HepG2 (cell line): ENCODE measurements around the gene IPO9. TPM values are rescaled to one million over a fixed set of nuclear protein-coding genes. Genes with fewer than 3 reads are reported as not detected.

Experiments
- ATAC-seq: fragments of 200-7000 bp; cut with Tn5 transposase; 3 replicates; pipeline ENCODE4 v1.9.1; 2020; ENCODE audit warnings: mild to moderate bottlenecking, moderate library complexity
- BruUV-seq: library from RNA; stranded (reverse); fragments of 400-500 nt; replicated peaks from 2 replicates; lab custom pipeline; 2021; lab: Mats Ljungman, UMichigan
- CTCF ChIA-PET: fragments of 300-600 bp; formaldehyde crosslinking; extraction: SDS; loops from one replicate; lab custom pipeline; 2021; ENCODE audit warnings: low total read pairs, inconsistent platforms, low intra/inter-chr PET ratio; lab: Yijun Ruan, JAX
- POLR2A ChIA-PET: fragments of 350-600 bp; sonication (Branson Sonifier 250); formaldehyde crosslinking; loops from one replicate; lab custom pipeline; 2020; ENCODE audit warnings: antibody characterized with exemption, inconsistent platforms; lab: Yijun Ruan, JAX
- DNase-seq: peaks from one replicate; pipeline ENCODE4 v3.0.0-alpha.2; 2015; ENCODE audit warnings: low spot score
- FAIRE-seq: peaks from 3 replicates; lab custom pipeline; 2011; peaks lifted over from hg19 to GRCh38; lab: Jason Lieb, UNC
- H2AFZ ChIP-seq: one replicate; pipeline ENCODE4 v1.6.1; 2011; ENCODE audit warnings: low read length, inconsistent platforms
- H3K27ac ChIP-seq: fragments of 300-600 bp; 3 replicates; pipeline ENCODE4 v1.8.0; 2011; ENCODE audit warnings: mixed run types, mild to moderate bottlenecking, mixed read lengths, low read length, inconsistent platforms; ENCODE audit not compliant: insufficient read depth; ENCODE audit errors: extremely low read length
- H3K27me3 ChIP-seq, 2 experiments: fragments of 200-600 bp in 1 of 2; 2 replicates in 1 of 2; 3 replicates in 1 of 2; pipeline versions ENCODE4 v1.6.0 to v1.8.0; 2011; ENCODE audit warnings: low read length in 2 of 2, mild to moderate bottlenecking in 2 of 2, moderate library complexity in 2 of 2, inconsistent platforms in 1 of 2; ENCODE audit not compliant: insufficient read depth in 2 of 2, control insufficient read depth in 1 of 2
- H3K36me3 ChIP-seq, 2 experiments: fragments of 200-600 bp in 1 of 2; replicated peaks in 1 of 2; 2 replicates in 1 of 2; 3 replicates in 1 of 2; pipeline versions ENCODE4 v1.5.1 to v1.8.0; 2011; ENCODE audit warnings: low read length in 2 of 2, inconsistent platforms in 1 of 2; ENCODE audit not compliant: insufficient read depth in 2 of 2, control insufficient read depth in 1 of 2
- H3K4me1 ChIP-seq: 2 replicates; pipeline ENCODE4 v1.5.1; 2012; ENCODE audit warnings: low read length, inconsistent platforms; ENCODE audit not compliant: insufficient read depth
- H3K4me2 ChIP-seq: 2 replicates; pipeline ENCODE4 v1.6.0; 2011; ENCODE audit warnings: low read depth, low read length, inconsistent platforms
- H3K4me3 ChIP-seq, 3 experiments: fragments of 200-600 bp in 1 of 3; sonication (generic), shearing (Covaris generic) in 1 of 3; replicated peaks in 1 of 3; 2 replicates each; pipeline ENCODE4 v1.5.1; 2011 to 2016; ENCODE audit warnings: low read length in 3 of 3, inconsistent platforms in 2 of 3, low read depth in 2 of 3, mild to moderate bottlenecking in 2 of 3, control low read depth in 1 of 3, mixed read lengths in 1 of 3; ENCODE audit not compliant: insufficient read depth in 1 of 3
- H3K79me2 ChIP-seq: one replicate; pipeline ENCODE4 v1.6.1; 2011; ENCODE audit warnings: low read length, inconsistent platforms; ENCODE audit not compliant: insufficient read depth
- H3K9ac ChIP-seq: 2 replicates; pipeline ENCODE4 v1.6.0; 2011; ENCODE audit warnings: mild to moderate bottlenecking, low read depth, low read length, inconsistent platforms; ENCODE audit not compliant: insufficient read depth
- H3K9me3 ChIP-seq: 2 replicates; pipeline ENCODE4 v1.5.1; 2012; ENCODE audit warnings: mild to moderate bottlenecking, low read length
- H4K20me1 ChIP-seq: 2 replicates; pipeline ENCODE4 v1.6.0; 2011; ENCODE audit warnings: inconsistent platforms, mild to moderate bottlenecking, low read length, moderate library complexity; ENCODE audit not compliant: insufficient read depth
- EZH2 ChIP-seq: conservative IDR thresholded peaks from 2 replicates; pipeline ENCODE4 v1.6.1; 2012; ENCODE audit warnings: mild to moderate bottlenecking, low read depth, low read length, moderate library complexity
- GABPB1 ChIP-seq: IDR thresholded peaks from 2 replicates; pipeline ENCODE4 v1.6.1; 2016; ENCODE audit warnings: mild to moderate bottlenecking, missing genetic modification reagents, moderate library complexity, missing compliant biosample characterization
- HIC2 ChIP-seq: sonication (generic); formaldehyde crosslinking; IDR thresholded peaks from 2 replicates; pipeline ENCODE4 v1.9.0; 2022; ENCODE audit warnings: low read depth, missing genetic modification reagents
- HNRNPK ChIP-seq: fragments of 200-400 bp; formaldehyde crosslinking; IDR thresholded peaks from 2 replicates; pipeline ENCODE4 v1.6.1; 2018; ENCODE audit warnings: low read length, low read depth, moderate library complexity, mild to moderate bottlenecking; ENCODE audit not compliant: poor library complexity, severe bottlenecking
- HNRNPL ChIP-seq: fragments of 200-400 bp; formaldehyde crosslinking; IDR thresholded peaks from 2 replicates; pipeline ENCODE4 v1.6.1; 2017; ENCODE audit warnings: mild to moderate bottlenecking, low read depth, low read length
- HNRNPLL ChIP-seq: fragments of 200-400 bp; formaldehyde crosslinking; IDR thresholded peaks from 2 replicates; pipeline ENCODE4 v1.6.1; 2017; ENCODE audit warnings: mild to moderate bottlenecking, low read depth, low read length; ENCODE audit not compliant: poor library complexity, severe bottlenecking
- MAX ChIP-seq: IDR thresholded peaks from 2 replicates; pipeline ENCODE4 v1.6.1; 2012; ENCODE audit warnings: inconsistent platforms
- MTF1 ChIP-seq: sonication (generic); formaldehyde crosslinking; IDR thresholded peaks from 2 replicates; pipeline ENCODE4 v1.5.0; 2020; ENCODE audit warnings: missing genetic modification reagents
- PATZ1 ChIP-seq: sonication (generic); formaldehyde crosslinking; IDR thresholded peaks from 2 replicates; pipeline ENCODE4 v1.4.0; 2020; ENCODE audit warnings: missing genetic modification reagents
- RBFOX2 ChIP-seq: fragments of 200-400 bp; formaldehyde crosslinking; IDR thresholded peaks from 2 replicates; pipeline ENCODE4 v1.6.1; 2017; ENCODE audit warnings: low read depth, mild to moderate bottlenecking, low read length
- RBM39 ChIP-seq: fragments of 200-400 bp; formaldehyde crosslinking; IDR thresholded peaks from one replicate; pipeline ENCODE4 v1.6.1; 2018; ENCODE audit warnings: antibody characterized with exemption, mild to moderate bottlenecking, low read depth, low read length; ENCODE audit not compliant: poor library complexity, severe bottlenecking
- RFX1 ChIP-seq: fragments of 450-650 bp; IDR thresholded peaks from 2 replicates; pipeline ENCODE4 v1.6.1; 2017
- SAFB2 ChIP-seq: sonication (generic); formaldehyde crosslinking; IDR thresholded peaks from 2 replicates; pipeline ENCODE4 v1.5.1; 2020; ENCODE audit warnings: missing genetic modification reagents, low read depth, mild to moderate bottlenecking, borderline replicate concordance
- SAP130 ChIP-seq: IDR thresholded peaks from 2 replicates; pipeline ENCODE4 v1.6.1; 2016; ENCODE audit warnings: low read depth
- ZNF772 ChIP-seq: sonication (generic); formaldehyde crosslinking; IDR thresholded peaks from 2 replicates; pipeline ENCODE4 v1.5.0; 2020; ENCODE audit warnings: mild to moderate bottlenecking, missing genetic modification reagents
- ZNF883 ChIP-seq: sonication (generic); formaldehyde crosslinking; IDR thresholded peaks from 2 replicates; pipeline ENCODE4 v1.5.1; 2020; ENCODE audit warnings: mild to moderate bottlenecking, missing genetic modification reagents; ENCODE audit errors: not compliant biosample characterization
- WGBS: methylation state at CpG from one replicate; pipeline ENCODE4 v1.1.6; 2017; ENCODE audit warnings: low lambda C conversion rate; 5-methylcytosine and 5-hydroxymethylcytosine counted together
- in situ Hi-C: cut with HindIII; loops from 2 replicates; pipeline ENCODE4 v1.10.0; 2017; ENCODE audit warnings: low pct_unique_long_range_greater_than_20kb; ENCODE audit not compliant: extremely low pct_ligation_motif_present
- intact Hi-C: fragments of 100-400 bp; cut with micrococcal nuclease; formaldehyde crosslinking; loops from one replicate; pipeline ENCODE4 v1.10.0; 2022; ENCODE audit not compliant: unreplicated experiment
- polyA plus RNA-seq, 8 experiments: library from polyadenylated mRNA; depleted of rRNA in 3 of 8; stranded (reverse) in 7 of 8; unstranded in 1 of 8; fragments of >200 nt; fragmentation: Illumina TruSeq in 4 of 8; extraction: Trizol in 4 of 8; gene quantifications; 2 replicates each; pipeline versions ENCODE4 v1.2.1 to v1.2.3, GENCODE V29; 2011 to 2016; ENCODE audit warnings: low read depth in 4 of 8, missing spikeins in 1 of 8, mixed read lengths in 1 of 8; ENCODE audit not compliant: insufficient read depth in 1 of 8
- total RNA-seq, 5 experiments: library from RNA; depleted of rRNA; stranded (reverse); fragments of >200 nt; fragmentation: Illumina TruSeq; extraction: Trizol; gene quantifications; 2 replicates each; pipeline ENCODE4 v1.2.3, GENCODE V29; 2016; ENCODE audit warnings: low read depth in 1 of 5

The IPO9 gene
- total and polyA plus RNA-seq, 2 of the 13 experiments (the other 11 are each of a cell fraction or from before 2014, with no cell fraction given), result 31.0 to 34.8 TPM

GRCh38 chr1:201888282-201889089 lies 59.5 kb downstream of the IPO9 start, which contains the start of gene SHISA4:
TSS of gene SHISA4 (plus strand) at chr1:201888898. CDS start at chr1:201888995, 97 bp downstream.
- Histone ChIP-seq H3K9ac (peak within 1 kb of the TSS; percentile 36), H2AFZ (no peak within 1 kb of the TSS), H3K4me3 (peak within 1 kb of the TSS; percentile 57 to 75 (median 65)), H3K79me2 (no peaks in the 10 kb centered on the region), H3K27ac (no peak within 1 kb of the TSS), H3K9me3 (no peaks in the 10 kb centered on the region), H4K20me1 (no peaks in the 10 kb centered on the region), H3K36me3 (no peaks in the 10 kb centered on the region), H3K4me2 (peak within 1 kb of the TSS; percentile 85), H3K4me1 (peaks cover 27% of the 10 kb centered on the region), H3K27me3 (peaks cover 5 to 36% of the 10 kb centered on the region in 2 experiments; a peak in 3 of 5 replicates)
- in situ Hi-C loops, result no loop called here
- 11% methylated on average over 12 of the region's 49 CpGs for WGBS
- peak; percentile 63 for ATAC-seq
- POLR2A ChIA-PET, result no interaction called here
- no peak for FAIRE-seq
- CTCF ChIA-PET, result no interaction called here
- BruUV-seq, result no TSS peak
- DNase-seq, result peak; percentile 29
- intact Hi-C loops, result loop anchor here (5.0 kb wide), 1 partner anchor 94 kb away; the partner anchor contains the start of gene RNPEP
- TF ChIP-seq HIC2 (CRISPR knock-in tag), result peak; percentile 87; the same call in 1 of the 2 replicates
- peak; percentile 34 for TF ChIP-seq HNRNPLL
- TF ChIP-seq RFX1, result no peak
- 0 out of 2 replicates have a peak, but pooled peaks have one; percentile 20 for TF ChIP-seq ZNF772
- TF ChIP-seq RBFOX2, result 0 out of 2 replicates have a peak, but pooled peaks have one; percentile 32
- 0 out of 2 replicates have a peak, but pooled peaks have one; percentile 3 for TF ChIP-seq EZH2
- TF ChIP-seq RBM39, result peak; percentile 38
- peak; percentile 42 for TF ChIP-seq ZNF883 (CRISPR knock-in tag)
- TF ChIP-seq SAFB2, result 0 out of 2 replicates have a peak, but pooled peaks have one; percentile 37
- no peak for TF ChIP-seq MTF1 (CRISPR knock-in tag)
- TF ChIP-seq SAP130 (CRISPR knock-in tag), result peak; percentile 46
- TF ChIP-seq MAX, result no peak
- peak; percentile 76 for TF ChIP-seq PATZ1 (CRISPR knock-in tag)
- TF ChIP-seq HNRNPK, result peak; percentile 63
- peak; percentile 98 for TF ChIP-seq HNRNPL
- TF ChIP-seq GABPB1 (CRISPR knock-in tag), result 0 out of 2 replicates have a peak, but pooled peaks have one; percentile 38
